Fibroblast of lung (primary cell): Measurements from ENCODE around the gene KLF15.

Source experiments
- EZH2 ChIP-seq: IDR thresholded peaks from 2 replicates; pipeline ENCODE4 v1.5.1; 2012; ENCODE audit warnings: low read length, control low read depth, mild to moderate bottlenecking; ENCODE audit errors: missing control alignments
- TF ChIP-seq, protein P1 (sequence below), 2 donors: IDR thresholded peaks in 1 of 2; conservative IDR thresholded peaks in 1 of 2; 1 replicate in 1 of 2; 2 replicates in 1 of 2; pipeline ENCODE4 v1.5.1; 2011 to 2012; ENCODE audit warnings: low read length in 2 of 2, control low read depth in 1 of 2, inconsistent platforms in 1 of 2, low read depth in 1 of 2, mild to moderate bottlenecking in 1 of 2

DNA sequence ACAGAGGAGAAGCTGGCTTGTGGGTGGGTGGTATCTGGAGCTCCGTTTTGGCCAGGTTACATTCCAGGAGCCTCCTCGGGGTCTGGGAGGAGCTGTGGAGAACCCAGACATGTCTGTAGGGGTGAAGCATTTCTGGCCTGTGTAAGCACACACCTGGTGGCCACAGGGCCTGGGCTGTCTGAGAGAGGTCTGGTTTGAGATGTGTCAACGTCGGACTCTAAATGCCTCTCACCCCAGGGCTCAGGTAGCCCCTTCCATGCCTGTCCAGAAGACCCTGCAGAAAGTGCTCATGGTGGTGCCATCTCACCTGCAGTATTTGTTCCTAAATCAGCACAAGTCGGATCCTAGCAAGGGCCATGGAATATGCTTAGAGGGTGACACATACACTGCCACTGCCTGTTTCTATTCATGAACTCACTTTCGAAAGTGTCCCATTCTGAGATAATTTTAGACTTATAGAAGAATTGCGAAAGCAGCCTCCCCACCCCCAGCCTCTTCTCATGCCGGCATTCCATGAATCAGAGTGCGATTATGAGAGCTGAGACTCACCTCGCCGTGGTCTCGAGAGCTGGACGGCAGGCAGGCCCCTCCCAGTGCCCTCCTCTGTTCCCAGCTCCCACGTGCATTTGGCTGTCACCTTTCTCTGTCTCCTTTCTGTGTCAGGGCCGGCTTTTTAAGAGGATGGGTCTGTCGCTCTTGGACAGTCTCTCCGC is 63.7 kb downstream of the KLF15 start:
- TF ChIP-seq EZH2: no peak
- TF ChIP-seq, protein P1, sequence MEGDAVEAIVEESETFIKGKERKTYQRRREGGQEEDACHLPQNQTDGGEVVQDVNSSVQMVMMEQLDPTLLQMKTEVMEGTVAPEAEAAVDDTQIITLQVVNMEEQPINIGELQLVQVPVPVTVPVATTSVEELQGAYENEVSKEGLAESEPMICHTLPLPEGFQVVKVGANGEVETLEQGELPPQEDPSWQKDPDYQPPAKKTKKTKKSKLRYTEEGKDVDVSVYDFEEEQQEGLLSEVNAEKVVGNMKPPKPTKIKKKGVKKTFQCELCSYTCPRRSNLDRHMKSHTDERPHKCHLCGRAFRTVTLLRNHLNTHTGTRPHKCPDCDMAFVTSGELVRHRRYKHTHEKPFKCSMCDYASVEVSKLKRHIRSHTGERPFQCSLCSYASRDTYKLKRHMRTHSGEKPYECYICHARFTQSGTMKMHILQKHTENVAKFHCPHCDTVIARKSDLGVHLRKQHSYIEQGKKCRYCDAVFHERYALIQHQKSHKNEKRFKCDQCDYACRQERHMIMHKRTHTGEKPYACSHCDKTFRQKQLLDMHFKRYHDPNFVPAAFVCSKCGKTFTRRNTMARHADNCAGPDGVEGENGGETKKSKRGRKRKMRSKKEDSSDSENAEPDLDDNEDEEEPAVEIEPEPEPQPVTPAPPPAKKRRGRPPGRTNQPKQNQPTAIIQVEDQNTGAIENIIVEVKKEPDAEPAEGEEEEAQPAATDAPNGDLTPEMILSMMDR (conservative IDR thresholded peaks at IDR 0.05 in 1 of 2, IDR thresholded peaks at IDR 0.05 in 1 of 2; ENCODE audit: low read depth in 1 of 2, low read length in 2 of 2): no peak
